ENCODE data around the gene WDFY2. TPM values are rescaled to one million over a fixed set of nuclear protein-coding genes. Genes with fewer than 3 reads are reported as not detected.

The WDFY2 gene
- polyA plus RNA-seq, 10 donors, result 4.6 to 14.7 (median 7.7) TPM

DNA sequence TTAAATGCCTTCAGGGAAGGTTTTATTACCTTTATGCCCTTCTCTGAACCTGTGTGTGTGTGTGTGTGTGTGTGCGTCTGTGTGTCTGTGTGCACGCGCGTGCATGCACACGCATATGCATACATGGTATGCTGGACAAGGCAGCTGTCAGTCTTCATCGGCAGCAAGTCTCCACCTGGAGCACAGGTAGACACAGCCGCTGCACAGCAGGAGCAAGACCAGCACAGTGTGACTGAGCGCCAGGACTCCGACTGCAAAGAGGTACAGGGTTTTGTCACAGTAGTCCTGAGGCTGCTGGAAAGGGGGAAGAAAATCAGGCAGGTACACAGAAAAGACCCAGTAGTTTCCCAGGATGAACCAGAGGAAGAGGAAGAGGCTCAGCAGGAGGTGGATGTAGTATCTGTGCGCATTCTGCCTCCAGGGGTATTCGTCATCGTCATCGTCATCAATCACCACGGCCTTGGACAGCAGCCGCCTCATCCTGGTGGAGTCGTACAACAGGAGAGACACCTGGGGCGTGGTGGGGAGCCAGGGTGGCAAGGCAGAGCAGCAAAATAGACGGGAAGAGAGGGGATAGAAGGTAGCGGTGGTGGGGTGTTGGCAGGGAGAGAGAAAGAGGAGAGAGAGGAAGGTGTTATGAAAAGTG is 232.5 kb downstream of the WDFY2 start:
- no peak for DNase-seq

Other genes with a start within 250 kb of the WDFY2 start
- under 1 TPM in 8 of 10 donors, not detected in 2; 0.11 to 0.71 (median 0.18) TPM for gene SERPINE3, start 244.8 kb upstream of the WDFY2 start, polyA plus RNA-seq (ENCODE audit: insufficient read length in 10 of 10)
- 10 to 100 TPM; 17.4 to 24.5 (median 22.2) TPM for gene INTS6, start 131.4 kb upstream of the WDFY2 start, polyA plus RNA-seq (ENCODE audit: insufficient read length in 10 of 10)
- gene DHRS12, start 219.7 kb downstream of the WDFY2 start, polyA plus RNA-seq (ENCODE audit: insufficient read length in 10 of 10), result 10 to 100 TPM; 10.4 to 18.5 (median 15.3) TPM

All from muscle of back (tissue), 11 donors.